ENCODE measurements around the gene UROC1.

Gene UROC1

GRCh38 chr3:126456766-126457388 lies 60.7 kb downstream of the UROC1 start:
- no peak for FAIRE-seq

DNA sequence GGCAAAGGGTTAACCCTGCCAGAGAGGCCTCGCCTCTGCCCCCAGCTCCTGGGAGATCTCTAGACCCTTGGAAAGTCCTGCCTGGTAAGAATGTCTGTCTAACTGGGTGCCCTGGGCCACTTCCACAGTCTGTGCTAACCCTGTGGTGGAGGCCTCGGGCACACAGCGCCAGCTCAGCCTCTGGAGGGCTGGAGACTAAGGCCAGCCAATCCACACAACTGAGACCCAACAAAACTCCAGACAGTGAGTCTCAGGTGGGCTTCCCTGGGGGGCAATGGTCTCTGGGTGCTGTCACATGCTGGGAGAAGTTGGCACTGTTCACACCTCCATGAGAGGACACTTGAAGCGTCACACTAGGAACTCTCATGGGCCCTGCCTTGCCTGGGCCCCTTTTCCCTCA lies 61.4 kb downstream of the UROC1 start:
- no peak for FAIRE-seq

DNA sequence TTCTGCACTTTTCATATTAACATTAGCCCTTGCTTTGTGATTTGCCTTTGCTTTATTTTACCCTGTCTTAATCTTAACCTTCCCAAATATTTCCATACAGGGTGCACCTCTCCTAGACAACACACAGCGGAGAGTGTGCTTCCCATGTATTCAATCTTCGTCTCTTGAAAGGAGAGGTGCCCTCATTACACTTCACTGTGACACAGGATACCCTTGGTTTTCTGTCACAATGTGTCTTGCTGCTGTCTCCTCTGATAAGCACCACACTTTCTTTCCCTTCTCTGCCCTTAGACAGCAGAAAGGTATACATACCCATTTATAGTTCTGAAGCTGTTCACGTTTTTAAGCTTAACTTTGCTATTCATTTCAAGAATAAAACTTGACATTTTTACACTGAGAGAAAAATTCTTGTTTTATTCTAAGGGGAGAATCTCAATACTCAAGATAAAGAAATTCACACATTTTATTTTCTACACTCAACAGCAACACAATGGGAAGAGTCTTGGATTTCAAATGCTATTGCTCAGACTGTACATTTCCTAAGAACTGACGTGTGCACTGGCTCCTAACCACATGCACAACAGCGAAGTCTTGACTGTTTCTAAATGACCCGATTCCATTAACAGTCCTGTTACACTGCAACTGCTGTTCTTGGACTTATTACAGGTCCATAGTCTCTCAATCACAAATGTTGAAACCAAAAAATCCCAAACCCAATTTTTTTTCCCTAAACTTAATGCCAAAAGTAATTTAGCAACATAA lies 63.0 kb downstream of the UROC1 start:
- no peak for FAIRE-seq

DNA sequence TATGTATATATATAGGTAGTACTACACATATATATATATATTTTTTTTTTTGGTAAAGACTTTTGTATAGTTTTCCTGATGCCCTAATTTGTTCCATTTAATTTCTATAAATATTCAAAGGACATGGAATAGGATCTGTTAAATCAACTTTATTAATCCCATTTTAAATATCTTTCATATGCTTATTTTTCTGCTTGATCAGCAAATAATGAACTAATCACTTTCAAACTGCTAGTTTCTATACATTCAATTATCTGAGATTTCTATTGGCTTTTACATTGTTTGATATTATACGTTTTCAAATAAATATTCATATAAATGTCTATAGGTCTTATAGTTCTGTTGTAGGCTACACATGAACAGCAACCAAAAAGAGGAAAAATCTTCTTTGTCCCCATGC lies 63.5 kb downstream of the UROC1 start:
- FAIRE-seq = no peak

- no peak for FAIRE-seq
These were observed 65.4 kb downstream of the UROC1 start for GRCh38 chr3:126452213-126452612.

- no peak for FAIRE-seq
These were observed 66.1 kb downstream of the UROC1 start for GRCh38 chr3:126451511-126451910.

DNA sequence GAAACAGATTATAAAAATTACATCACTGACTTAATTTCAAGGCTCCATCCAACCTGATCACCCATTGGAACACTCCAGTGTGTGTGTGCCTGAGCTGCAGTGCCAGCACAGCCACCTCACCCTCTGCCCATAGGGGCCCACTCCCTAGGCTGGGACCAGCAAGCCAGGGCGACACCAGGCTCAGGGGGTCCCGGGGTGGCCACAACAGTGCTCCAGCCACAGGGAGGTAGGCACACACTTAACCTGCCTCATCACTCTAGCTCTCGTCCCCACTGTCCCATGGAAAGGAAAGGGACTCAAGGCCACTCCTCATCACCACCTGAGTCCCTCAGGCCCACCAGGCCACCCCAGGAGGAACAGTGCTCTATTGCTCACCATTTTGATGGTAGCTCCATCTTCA lies 66.8 kb downstream of the UROC1 start:
- FAIRE-seq = no peak

DNA sequence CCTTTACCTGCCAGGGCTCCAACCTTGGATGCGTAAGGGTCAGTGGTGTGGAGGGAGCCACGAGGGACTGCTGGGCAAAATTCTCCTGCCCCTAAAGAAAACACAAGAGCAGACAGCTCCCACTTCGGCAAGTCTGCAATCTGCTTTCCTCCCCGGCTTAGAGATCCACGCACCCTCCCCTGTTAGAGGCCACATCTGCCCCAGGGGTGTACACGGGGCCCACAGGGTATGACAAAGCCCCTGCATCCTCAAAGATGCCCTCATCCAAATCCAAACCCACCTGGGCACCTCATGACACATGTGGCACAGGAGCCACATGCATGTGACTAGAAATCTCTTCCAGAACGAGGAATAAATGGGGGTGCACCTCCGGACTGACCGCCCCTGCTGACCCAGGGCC lies 67.4 kb downstream of the UROC1 start:
- FAIRE-seq = no peak

GRCh38 chr3:126449621-126450051 lies 67.9 kb downstream of the UROC1 start:
- FAIRE-seq = no peak

DNA sequence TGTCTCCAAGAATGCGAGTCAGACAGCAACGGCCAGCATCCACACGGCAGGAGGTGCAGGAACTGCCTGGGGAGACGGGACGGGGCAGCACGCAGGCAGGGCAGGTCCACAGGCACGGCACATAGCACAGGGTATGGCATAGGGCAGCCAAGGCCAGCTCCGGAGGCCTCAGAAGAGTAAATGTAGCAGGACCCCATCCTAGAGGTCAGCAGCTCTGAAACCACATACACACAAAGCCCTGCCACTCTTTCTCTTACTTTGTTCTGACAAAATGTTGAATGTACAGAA lies 68.7 kb downstream of the UROC1 start:
- FAIRE-seq = no peak

DNA sequence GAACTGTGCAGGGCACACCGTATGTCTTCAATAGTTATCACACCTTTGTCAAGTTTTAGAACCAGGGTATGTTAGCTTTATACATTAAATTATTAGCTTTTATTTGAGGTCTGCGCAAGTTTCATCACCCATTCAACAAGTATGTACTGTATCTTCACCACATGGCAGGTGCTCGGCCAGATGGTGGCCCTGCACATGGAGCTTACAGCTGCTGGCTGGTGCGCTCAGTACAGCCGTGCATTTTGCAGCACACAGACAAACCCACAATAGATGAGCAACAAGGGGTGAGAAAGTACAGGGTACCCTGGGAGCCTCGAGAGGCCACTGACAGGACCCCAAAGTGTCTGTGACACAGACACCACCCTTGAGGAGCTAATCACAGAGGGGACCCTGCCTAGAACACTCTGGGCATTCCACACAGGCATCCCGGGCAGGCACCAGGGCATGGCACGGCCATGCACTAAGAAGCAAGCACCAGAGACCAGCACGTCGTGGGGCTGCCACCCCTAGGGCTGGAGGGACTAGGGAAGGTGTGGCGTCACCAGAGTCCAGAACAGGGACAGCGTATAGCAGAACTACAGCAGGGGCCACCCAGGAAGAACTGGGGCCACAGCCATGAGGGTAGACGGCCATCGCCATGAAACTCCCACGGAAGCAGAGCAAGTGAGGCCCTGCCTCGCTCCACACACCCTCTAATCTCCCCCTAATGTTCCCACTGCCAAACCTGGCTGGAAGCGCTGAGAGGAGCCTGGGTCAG lies 69.3 kb downstream of the UROC1 start:
- FAIRE-seq = no peak

GRCh38 chr3:126447456-126448106 lies 70.0 kb downstream of the UROC1 start:
- no peak for FAIRE-seq

- no peak for FAIRE-seq
These were observed 70.8 kb downstream of the UROC1 start for GRCh38 chr3:126446791-126447190.

DNA sequence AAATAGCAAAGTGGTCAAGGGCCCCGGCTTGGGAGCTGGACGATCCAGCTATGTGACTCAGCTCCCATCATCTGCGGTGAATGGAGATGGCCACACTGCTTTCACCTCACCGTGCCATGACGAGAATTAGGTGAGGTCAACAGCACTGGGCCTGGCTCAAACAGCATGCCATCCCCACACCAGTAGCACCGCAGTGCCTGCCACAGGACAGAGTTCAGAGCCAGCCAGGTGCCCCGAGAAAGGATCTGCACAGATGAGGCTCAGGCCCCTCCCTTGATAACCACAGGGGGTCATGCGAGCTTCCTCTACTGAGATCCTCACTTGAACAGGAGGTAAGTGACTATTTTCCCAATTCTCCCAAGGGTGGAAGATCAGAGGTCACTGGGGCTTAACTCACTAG lies 71.3 kb downstream of the UROC1 start:
- no peak for FAIRE-seq

DNA sequence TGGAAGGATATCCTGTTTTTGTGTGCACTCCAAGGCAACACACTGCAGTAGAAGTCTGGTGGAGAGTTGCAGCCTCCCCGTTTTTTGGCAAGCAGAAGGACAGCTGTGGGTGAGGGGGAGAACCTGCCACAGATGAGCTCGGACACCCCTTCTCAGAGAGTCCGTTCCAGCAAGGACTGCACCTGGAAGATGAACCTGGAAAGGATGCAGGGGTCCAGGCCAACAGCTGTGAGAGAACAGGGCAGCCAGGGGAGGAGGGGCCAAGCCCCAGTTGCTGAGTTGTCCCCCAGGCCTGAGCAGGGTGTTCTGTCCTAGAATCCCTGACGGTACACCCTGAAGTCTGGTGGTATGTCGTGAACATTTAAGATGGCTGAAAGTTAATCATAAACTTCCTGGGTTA lies 72.1 kb downstream of the UROC1 start:
- no peak for FAIRE-seq

GRCh38 chr3:126442856-126443242 lies 74.7 kb downstream of the UROC1 start:
- no peak for FAIRE-seq

- FAIRE-seq = no peak
These were observed 75.3 kb downstream of the UROC1 start for GRCh38 chr3:126442094-126442855.

GRCh38 chr3:126441256-126441880 lies 76.2 kb downstream of the UROC1 start:
- no peak for FAIRE-seq

GRCh38 chr3:126440709-126440995 lies 76.9 kb downstream of the UROC1 start:
- FAIRE-seq = no peak

GRCh38 chr3:126439968-126440708 lies 77.4 kb downstream of the UROC1 start:
- no peak for FAIRE-seq

- no peak for FAIRE-seq
These were observed 78.1 kb downstream of the UROC1 start for GRCh38 chr3:126439346-126439967.

All from TTC549 (cell line).